PC-9 (cell line): ENCODE measurements around the gene RUFY4. TPM values are rescaled to one million over a fixed set of nuclear protein-coding genes. Genes with fewer than 3 reads are reported as not detected.

Source experiments
- total RNA-seq: library from RNA; stranded (reverse); gene quantifications from 2 replicates; pipeline ENCODE4 v1.2.3, GENCODE V29; 2021

RUFY4 gene
- total RNA-seq, 1 experiment from 2014 or later = not detected

Other genes with a start within 250 kb of the RUFY4 start
- gene TNS1, start 66.3 kb upstream of the RUFY4 start, total RNA-seq = 5.5 and 6.0 TPM in 2 replicates
- not detected in 2 replicates for gene CXCR2, start 56.8 kb downstream of the RUFY4 start, total RNA-seq
- gene CXCR1, start 97.7 kb downstream of the RUFY4 start, total RNA-seq = not detected in 2 replicates
- 228 and 273 TPM in 2 replicates for gene ARPC2, start 147.9 kb downstream of the RUFY4 start, total RNA-seq
- gene GPBAR1, start 191.8 kb downstream of the RUFY4 start, total RNA-seq = 0.20 and 0.22 TPM in 2 replicates
- gene AAMP, start 200.9 kb downstream of the RUFY4 start, total RNA-seq = 126 and 165 TPM in 2 replicates
- 94.7 and 102 TPM in 2 replicates for gene PNKD, start 201.3 kb downstream of the RUFY4 start, total RNA-seq
- gene TMBIM1, start 223.2 kb downstream of the RUFY4 start, total RNA-seq = 172 and 187 TPM in 2 replicates